ENCODE measurements around the gene LDHB.

LDHB gene

GRCh38 chr12:21618566-21618965 lies 39.1 kb downstream of the LDHB start:
- no peaks in the 10 kb centered on the region for H3F3A ChIP-seq (ENCODE audit: insufficient read depth, low read length)
- no peaks in the 10 kb centered on the region for H3K36me3 ChIP-seq (ENCODE audit: insufficient read depth, low read length)
- H4K20me1 ChIP-seq (ENCODE audit: insufficient read depth, low read length) = no peaks in the 10 kb centered on the region
- H3K4me2 ChIP-seq (ENCODE audit: low read length) = no peak overlapping the region
- no peaks in the 10 kb centered on the region for H3K27me3 ChIP-seq (ENCODE audit: insufficient read depth, low read length)
- TF ChIP-seq CTCF (IDR thresholded peaks at IDR 0.05; ENCODE audit: low read length) = no peak
- TF ChIP-seq EZH2 (IDR thresholded peaks at IDR 0.05; ENCODE audit: borderline replicate concordance, low read length) = no peak
- no peaks in the 10 kb centered on the region for H3K79me2 ChIP-seq (ENCODE audit: insufficient read depth, low read length)
- no peak overlapping the region for H3K4me3 ChIP-seq (ENCODE audit: low read depth, low read length, poor library complexity, severe bottlenecking)
- no peaks in the 10 kb centered on the region for H3K4me1 ChIP-seq (ENCODE audit: insufficient read depth, low read length, severe bottlenecking)
- no peaks in the 10 kb centered on the region for H3K9me2 ChIP-seq (ENCODE audit: low read depth, low read length)
- no peak overlapping the region for H3K9ac ChIP-seq (ENCODE audit: low read length)
- H3K27ac ChIP-seq (ENCODE audit: low read depth, low read length, poor library complexity, severe bottlenecking) = no peak overlapping the region
- no peaks in the 10 kb centered on the region for H3K9me3 ChIP-seq (ENCODE audit: low read length)
- H2AFZ ChIP-seq (ENCODE audit: low read length) = no peak overlapping the region

DNA sequence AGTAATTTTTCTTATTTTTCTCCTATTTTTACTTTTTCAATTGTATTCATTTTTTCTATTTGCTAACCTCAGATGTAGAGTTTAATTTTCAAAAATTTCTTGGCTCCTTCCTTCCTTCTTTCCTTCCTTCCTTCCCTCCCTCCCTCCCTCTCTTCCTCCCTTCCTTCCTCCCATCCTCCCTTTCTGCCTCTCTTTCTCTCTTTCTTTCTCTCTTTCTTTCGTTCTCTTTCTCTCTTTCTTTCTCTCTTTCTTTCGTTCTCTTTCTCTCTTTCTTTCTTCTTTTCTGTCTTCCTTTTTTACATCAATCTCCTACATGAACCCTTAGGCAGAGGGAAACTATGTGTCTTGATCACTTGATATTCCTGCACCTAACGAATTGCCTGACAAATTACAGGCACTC lies 40.6 kb downstream of the LDHB start:
- H2AFZ ChIP-seq (ENCODE audit: low read length) = no peak overlapping the region
- no peaks in the 10 kb centered on the region for H4K20me1 ChIP-seq (ENCODE audit: insufficient read depth, low read length)
- H3K9me2 ChIP-seq (ENCODE audit: low read depth, low read length) = no peaks in the 10 kb centered on the region
- no peak for TF ChIP-seq CTCF (IDR thresholded peaks at IDR 0.05; ENCODE audit: low read length)
- no peak for TF ChIP-seq EZH2 (IDR thresholded peaks at IDR 0.05; ENCODE audit: borderline replicate concordance, low read length)
- no peak overlapping the region for H3K9ac ChIP-seq (ENCODE audit: low read length)
- H3K36me3 ChIP-seq (ENCODE audit: insufficient read depth, low read length) = no peaks in the 10 kb centered on the region
- H3K27ac ChIP-seq (ENCODE audit: low read depth, low read length, poor library complexity, severe bottlenecking) = no peak overlapping the region
- H3F3A ChIP-seq (ENCODE audit: insufficient read depth, low read length) = no peaks in the 10 kb centered on the region
- H3K4me3 ChIP-seq (ENCODE audit: low read depth, low read length, poor library complexity, severe bottlenecking) = no peak overlapping the region
- no peak overlapping the region for H3K4me2 ChIP-seq (ENCODE audit: low read length)
- no peaks in the 10 kb centered on the region for H3K9me3 ChIP-seq (ENCODE audit: low read length)
- H3K79me2 ChIP-seq (ENCODE audit: insufficient read depth, low read length) = no peaks in the 10 kb centered on the region
- no peaks in the 10 kb centered on the region for H3K27me3 ChIP-seq (ENCODE audit: insufficient read depth, low read length)
- H3K4me1 ChIP-seq (ENCODE audit: insufficient read depth, low read length, severe bottlenecking) = no peaks in the 10 kb centered on the region

DNA sequence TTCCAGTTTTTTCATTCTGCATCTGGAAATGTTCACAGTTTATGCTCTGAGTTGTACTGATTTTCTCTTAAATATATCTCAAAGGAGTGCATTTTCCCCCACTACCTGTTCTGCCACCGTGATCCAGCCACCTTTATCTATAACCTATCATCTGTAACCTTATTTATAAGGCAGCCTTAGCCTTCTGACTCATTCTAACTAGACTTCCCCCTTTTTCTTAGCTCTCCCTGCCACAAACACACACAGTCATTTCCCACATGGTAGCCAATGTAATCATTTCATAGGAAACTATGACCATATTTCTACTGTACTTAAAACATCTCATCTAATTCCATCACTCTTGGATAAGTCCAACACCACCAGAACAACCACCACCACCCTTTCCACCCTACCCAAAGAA lies 42.2 kb downstream of the LDHB start:
- H4K20me1 ChIP-seq (ENCODE audit: insufficient read depth, low read length) = no peaks in the 10 kb centered on the region
- H3K27me3 ChIP-seq (ENCODE audit: insufficient read depth, low read length) = no peaks in the 10 kb centered on the region
- H3K4me2 ChIP-seq (ENCODE audit: low read length) = no peak overlapping the region
- TF ChIP-seq CTCF (IDR thresholded peaks at IDR 0.05; ENCODE audit: low read length) (no peak), EZH2 (IDR thresholded peaks at IDR 0.05; ENCODE audit: borderline replicate concordance, low read length) (no peak)
- H3K4me3 ChIP-seq (ENCODE audit: low read depth, low read length, poor library complexity, severe bottlenecking) = no peak overlapping the region
- no peaks in the 10 kb centered on the region for H3K79me2 ChIP-seq (ENCODE audit: insufficient read depth, low read length)
- no peaks in the 10 kb centered on the region for H3K9me3 ChIP-seq (ENCODE audit: low read length)
- H3K9me2 ChIP-seq (ENCODE audit: low read depth, low read length) = no peaks in the 10 kb centered on the region
- no peak overlapping the region for H2AFZ ChIP-seq (ENCODE audit: low read length)
- no peak overlapping the region for H3K27ac ChIP-seq (ENCODE audit: low read depth, low read length, poor library complexity, severe bottlenecking)
- H3K36me3 ChIP-seq (ENCODE audit: insufficient read depth, low read length) = no peaks in the 10 kb centered on the region
- no peaks in the 10 kb centered on the region for H3F3A ChIP-seq (ENCODE audit: insufficient read depth, low read length)
- H3K9ac ChIP-seq (ENCODE audit: low read length) = no peak overlapping the region
- H3K4me1 ChIP-seq (ENCODE audit: insufficient read depth, low read length, severe bottlenecking) = no peaks in the 10 kb centered on the region
